Measurements from ENCODE around the gene BPIFB1.

BPIFB1 gene

GRCh38 chr20:33352258-33353012, 69.4 kb downstream of the BPIFB1 start:
- Histone ChIP-seq H3K4me2 (ENCODE audit: low read length) (no peak overlapping the region), H3K36me3 (ENCODE audit: insufficient read depth, low read length) (peaks cover 2% of the 10 kb centered on the region), H3K9ac (ENCODE audit: low read depth, low read length) (no peak overlapping the region), H3K9me3 (replicated peaks; ENCODE audit: low read length) (no peaks in the 10 kb centered on the region), H3K4me3 (ENCODE audit: low read length) (no peak overlapping the region), H3K4me1 (ENCODE audit: control insufficient read depth, insufficient read depth, low read length) (no peaks in the 10 kb centered on the region), H3K27me3 (ENCODE audit: control insufficient read depth, insufficient read depth, low read length) (no peaks in the 10 kb centered on the region)

- no peak overlapping the region for H3K4me3 ChIP-seq (ENCODE audit: low read length)
- no peaks in the 10 kb centered on the region for H3K9me3 ChIP-seq (replicated peaks; ENCODE audit: low read length)
- no peak overlapping the region for H3K4me2 ChIP-seq (ENCODE audit: low read length)
- H3K4me1 ChIP-seq (ENCODE audit: control insufficient read depth, insufficient read depth, low read length) = no peaks in the 10 kb centered on the region
- peaks cover 3% of the 10 kb centered on the region for H3K36me3 ChIP-seq (ENCODE audit: insufficient read depth, low read length)
- no peaks in the 10 kb centered on the region for H3K27me3 ChIP-seq (ENCODE audit: control insufficient read depth, insufficient read depth, low read length)
- no peak overlapping the region for H3K9ac ChIP-seq (ENCODE audit: low read depth, low read length)
Observed at GRCh38 chr20:33353013-33353402, 70.0 kb downstream of the BPIFB1 start.
